ENCODE data around the gene KRT78.

The KRT78 gene

DNA sequence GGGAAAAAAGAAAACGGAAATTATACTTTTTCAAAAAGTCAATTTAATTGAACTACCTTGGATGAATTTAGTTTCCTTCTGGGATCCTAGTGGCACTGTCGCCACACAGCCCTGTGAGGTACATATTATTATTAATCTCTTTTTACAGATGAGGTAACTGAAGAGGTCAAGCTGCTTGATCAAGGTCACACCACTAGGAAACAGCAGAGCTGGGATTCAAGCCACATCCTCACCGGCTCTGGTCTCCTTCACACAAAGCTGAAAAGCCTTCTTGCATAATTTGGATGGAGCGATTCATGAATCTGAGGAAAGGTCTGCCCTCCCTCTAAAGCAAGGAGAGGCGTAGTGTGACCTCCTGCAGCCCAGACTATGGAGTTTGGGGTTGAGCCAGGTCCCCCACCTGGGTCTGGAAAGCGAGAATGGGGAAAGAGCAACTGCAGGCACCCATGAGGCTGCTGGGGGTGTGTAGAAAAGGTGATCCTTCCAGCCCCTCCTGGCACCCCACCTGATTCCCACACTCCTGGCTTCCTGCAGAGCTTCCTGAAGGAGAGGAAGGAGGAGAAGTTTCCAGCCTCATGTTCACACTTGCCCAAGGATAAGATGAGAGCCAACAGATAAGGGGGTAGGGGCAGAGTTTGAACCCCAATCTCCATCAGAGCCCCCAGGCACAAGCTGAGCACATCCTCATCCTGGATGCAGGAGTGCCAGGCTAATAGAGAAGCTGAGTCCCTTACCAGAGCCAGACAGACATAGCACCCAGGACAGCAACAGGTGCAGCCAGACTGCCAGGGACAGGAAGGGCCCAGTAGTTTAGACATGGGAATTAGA is 10.8 kb downstream of the KRT78 start:
- no peak for DNase-seq

DNA sequence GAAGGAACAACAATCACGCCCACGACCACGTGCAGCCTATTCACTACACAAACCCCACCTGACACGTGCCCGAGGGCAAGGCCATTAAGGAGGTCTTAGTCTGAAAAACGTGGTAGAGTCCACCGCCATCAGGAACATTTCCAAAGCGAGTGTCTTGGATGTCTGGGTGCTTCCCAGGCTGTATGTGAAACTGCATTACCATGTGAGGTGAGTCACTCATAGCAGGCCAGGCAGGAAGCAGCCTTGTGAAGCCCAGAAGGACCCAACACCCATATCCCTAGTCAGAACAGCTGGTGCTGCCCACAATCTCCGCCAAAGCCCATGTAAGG is 11.4 kb downstream of the KRT78 start:
- no peak for DNase-seq

- DNase-seq: no peak
Observed at GRCh38 chr12:52836491-52837412, 12.0 kb downstream of the KRT78 start.

GRCh38 chr12:52836042-52836466 is 12.7 kb downstream of the KRT78 start:
- DNase-seq: peak; percentile 41 to 64

- DNase-seq: no peak
Observed at GRCh38 chr12:52835271-52836041, 13.3 kb downstream of the KRT78 start.

GRCh38 chr12:52834727-52835001 is 14.1 kb downstream of the KRT78 start:
- no peak for DNase-seq

DNA sequence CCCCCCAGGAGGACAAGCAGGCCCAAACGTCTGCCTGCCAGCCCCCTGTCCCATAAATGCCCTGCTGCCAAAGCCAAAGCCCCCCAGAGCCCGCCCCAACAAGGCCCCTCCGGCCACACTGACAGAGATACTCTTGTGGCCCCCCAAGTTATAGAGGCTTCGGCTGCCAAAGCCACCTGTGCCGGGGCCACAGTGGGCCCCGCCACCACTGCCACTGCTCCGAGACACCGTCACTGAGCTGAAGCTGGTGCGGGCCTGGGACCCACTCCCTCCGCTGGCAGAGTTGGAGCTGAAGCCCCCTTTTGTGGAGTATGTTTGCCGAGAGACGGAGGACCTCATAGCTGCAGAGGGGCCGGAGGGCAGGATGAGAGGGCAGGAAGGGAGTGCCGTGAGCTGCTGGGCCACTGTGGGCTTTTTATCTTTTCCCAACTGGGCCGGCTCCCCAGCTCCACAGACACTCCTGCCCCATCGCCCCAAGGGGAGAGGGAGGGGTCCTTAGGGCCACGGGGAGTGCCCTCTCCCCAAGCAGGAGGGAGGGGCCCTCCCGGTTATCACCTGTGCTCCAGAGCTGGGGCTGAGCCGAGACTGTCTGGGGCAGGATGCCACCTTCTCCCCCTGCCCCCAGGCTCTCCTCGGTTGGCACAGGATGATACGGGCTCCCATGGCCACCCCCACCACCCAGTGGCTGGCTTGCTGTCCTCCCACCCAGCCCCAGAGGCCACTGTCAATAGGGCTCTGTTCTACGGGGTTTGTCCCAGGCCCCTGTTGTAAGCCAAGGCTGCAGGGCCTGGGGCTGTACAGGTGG is 14.7 kb downstream of the KRT78 start, which contains the start of gene KRT79:
TSS of gene KRT79 (minus strand) at position 390 of the 805 bp plus-strand sequence. CDS start at position 339, 51 bp downstream.
- DNase-seq: no peak

- DNase-seq: no peak
Observed at GRCh38 chr12:52832985-52833905, 15.5 kb downstream of the KRT78 start.

- no peak for DNase-seq
Observed at GRCh38 chr12:52832451-52832850, 16.3 kb downstream of the KRT78 start.

DNA sequence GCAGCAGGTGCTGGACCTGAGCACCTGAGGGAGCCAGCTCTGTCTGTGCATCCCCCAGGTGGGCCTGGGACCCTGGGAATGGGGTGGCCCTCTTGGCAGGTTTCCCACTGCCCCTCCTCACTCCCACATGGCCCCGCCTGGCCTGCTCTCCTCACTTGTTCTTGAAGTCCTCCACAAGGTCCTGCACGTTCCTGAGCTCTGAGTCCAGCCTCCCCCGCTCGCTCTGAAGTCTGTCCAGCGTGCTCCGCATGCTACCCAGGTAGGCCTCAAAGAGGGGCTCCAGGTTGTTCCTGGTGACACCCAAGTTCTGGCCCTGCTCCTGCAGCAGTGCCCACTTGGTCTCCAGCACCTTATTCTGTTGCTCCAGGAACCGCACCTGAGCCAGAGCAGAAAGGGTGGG is 17.5 kb downstream of the KRT78 start:
- DNase-seq: no peak

- DNase-seq: no peak
Observed at GRCh38 chr12:52829986-52830770, 18.6 kb downstream of the KRT78 start.

DNA sequence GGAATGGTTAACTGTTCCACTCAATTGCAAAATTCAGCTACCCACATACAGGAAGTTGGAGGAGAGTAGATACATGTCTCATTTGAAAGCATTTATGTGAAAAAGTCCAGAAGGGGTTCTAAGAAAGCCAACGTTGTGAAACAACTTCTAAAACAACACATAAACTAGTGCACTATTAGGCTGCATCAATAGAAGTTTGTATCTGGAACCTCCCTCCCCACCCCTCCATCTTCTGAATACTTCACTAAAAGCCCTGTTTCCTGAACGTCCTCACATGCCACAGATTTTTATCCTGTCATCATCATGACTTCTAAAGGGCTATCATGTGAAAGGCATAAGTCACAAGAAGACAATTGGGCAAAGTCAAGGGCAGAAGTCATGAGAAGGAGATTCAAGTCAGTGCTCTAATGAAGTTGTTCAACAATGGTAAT is 20.2 kb downstream of the KRT78 start:
- no peak for DNase-seq

DNA sequence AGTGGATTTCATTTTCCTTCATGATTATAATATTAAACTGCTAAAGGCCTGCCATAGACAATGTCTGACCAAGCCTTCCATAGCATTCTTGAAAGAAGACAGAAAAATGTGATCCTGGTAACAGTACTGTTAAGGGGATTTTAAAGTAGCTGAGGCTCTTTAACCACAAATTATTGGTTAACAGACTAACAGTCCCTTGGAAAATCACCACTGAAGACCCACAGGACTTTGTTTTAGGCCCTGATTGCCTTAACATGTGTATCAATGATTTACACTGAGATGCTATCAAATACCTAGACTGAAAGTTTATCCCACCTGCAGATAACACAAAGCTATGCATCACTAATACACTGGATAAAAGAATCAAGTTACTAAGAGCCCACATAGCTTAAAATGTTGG is 20.6 kb downstream of the KRT78 start:
- DNase-seq: no peak

DNA sequence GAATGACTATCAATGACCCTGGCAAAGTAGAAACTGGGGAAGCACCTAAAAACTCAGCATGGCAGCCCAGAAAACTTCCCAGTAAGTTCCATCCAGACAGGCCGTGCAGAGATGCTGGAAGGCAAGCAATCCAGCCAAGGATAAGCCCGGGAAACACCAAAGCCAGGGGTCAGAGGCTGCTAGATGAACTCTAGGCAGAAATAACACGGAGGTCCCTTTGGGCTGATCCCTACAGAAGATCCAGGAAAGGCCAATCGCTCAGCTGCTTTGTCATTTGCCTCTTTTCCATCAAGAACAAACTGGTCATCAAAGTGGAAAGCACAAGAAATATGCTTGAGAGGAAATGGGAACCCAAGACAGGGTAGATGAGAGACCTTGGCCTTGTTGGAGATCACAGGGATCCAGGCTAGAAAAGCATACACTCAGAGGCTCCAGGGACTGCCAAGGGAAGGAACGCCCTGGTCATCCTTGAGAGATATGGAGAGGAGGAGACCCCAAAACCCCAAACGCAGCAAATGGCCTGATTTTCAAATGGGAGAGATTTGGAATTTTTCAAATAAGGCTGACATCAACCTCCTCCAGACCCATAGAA is 21.2 kb downstream of the KRT78 start:
- DNase-seq: no peak

GRCh38 chr12:52826611-52827498 is 21.9 kb downstream of the KRT78 start:
- DNase-seq: no peak

DNA sequence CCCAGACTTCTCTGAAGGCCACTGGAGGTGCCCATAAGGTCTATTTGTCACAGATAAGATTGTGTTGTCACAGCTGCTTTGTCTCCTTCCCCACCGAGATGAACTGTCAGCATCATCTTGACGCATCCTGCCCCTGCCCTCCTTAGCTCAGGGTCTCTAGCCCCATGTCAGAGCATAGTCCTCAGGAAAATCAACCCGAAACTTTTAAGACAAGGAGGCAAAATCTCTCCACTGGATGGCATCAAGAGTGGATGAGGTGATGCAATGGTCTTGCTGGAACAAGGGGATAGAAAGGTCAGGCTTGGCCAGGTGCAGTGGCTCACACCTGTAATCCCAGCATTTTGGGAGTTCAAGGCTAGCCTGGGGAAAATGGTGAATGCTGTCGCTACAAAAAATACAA is 22.8 kb downstream of the KRT78 start:
- DNase-seq: no peak

DNA sequence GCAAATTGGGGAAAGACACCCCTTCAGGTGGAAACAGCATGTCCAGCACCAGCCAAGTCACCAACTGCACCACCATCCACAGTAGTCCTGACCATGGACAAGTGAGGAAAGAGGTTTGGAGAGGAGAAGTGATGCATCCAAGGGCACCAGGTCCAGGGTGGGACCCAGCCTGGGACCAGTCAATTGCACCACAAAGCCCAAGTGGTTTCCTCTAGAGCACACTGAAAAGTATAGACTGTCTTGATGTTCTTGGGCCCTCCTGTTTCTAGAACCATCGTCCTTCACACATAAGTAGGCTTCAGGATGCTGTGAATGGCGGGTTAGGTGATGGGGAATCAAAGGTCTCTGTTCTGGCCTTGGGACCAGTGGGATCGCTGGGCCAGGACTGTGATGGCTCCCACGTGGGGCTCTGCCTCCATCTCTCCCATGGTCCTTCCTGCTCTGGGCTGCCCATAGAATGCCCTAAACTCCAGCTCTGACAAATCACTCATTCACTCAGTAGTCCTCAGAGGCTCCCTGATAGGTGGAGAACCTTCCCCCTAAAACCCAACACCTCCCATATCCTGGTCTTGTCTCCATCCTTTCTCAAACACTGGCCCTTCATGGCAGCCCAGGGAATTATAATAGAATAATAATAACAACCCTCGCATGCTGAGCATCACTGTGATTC is 23.9 kb downstream of the KRT78 start:
- no peak for DNase-seq

DNA sequence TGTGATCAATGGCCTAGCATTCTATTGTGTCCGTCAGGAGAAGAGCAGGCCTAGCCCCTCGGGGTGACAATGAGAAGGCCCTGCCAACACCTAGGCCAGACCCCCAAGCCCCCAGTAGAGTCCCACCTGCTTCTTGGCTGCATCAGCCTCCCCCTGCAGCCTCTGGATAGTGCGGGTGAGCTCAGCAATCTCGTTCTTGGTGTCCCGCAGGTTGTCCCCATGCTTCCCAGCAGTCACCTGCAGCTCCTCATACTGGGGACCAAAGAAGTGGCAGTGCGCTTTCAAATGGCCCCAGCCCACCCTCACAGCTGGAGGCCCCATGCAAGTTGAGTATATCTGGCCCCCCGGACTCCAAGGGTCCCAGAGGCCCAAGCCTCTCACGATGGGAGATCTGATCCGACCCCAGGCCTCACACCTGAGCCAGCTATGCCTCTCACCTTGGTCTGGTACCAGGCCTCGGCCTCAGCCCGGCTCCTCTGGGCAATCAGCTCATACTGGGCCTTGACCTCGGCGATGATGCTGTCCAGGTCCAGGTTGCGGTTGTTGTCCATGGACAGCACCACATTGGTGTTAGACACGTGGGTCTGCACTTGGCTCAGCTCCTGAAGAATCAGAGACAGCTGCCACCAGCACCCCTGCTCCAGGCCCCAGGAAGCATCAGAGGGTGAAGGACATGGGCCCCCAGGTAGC is 24.9 kb downstream of the KRT78 start:
- DNase-seq: no peak
